ENCODE data around the gene RELN.

RELN gene

GRCh38 chr7:103668279-103668941, 321.0 kb downstream of the RELN start:
- no peak for TF ChIP-seq CTCF (IDR thresholded peaks at IDR 0.05)
- no peak for DNase-seq (ENCODE audit: low spot score)
- no peak overlapping the region for H3K27ac ChIP-seq
- no peak overlapping the region for H3K4me3 ChIP-seq

- H3K4me3 ChIP-seq = no peak overlapping the region
- no peak overlapping the region for H3K27ac ChIP-seq
- no peak for TF ChIP-seq CTCF (IDR thresholded peaks at IDR 0.05)
- DNase-seq (ENCODE audit: low spot score) = no peak
Measured at GRCh38 chr7:103666326-103666725, 323.1 kb downstream of the RELN start.

GRCh38 chr7:103664577-103664976, 324.9 kb downstream of the RELN start:
- no peak for TF ChIP-seq CTCF (IDR thresholded peaks at IDR 0.05)
- H3K4me3 ChIP-seq = no peak overlapping the region
- H3K27ac ChIP-seq = no peak overlapping the region
- DNase-seq (ENCODE audit: low spot score) = no peak

- TF ChIP-seq CTCF (IDR thresholded peaks at IDR 0.05) = no peak
- DNase-seq (ENCODE audit: low spot score) = no peak
- Histone ChIP-seq H3K27ac (no peak overlapping the region), H3K4me3 (no peak overlapping the region)
Measured at GRCh38 chr7:103660455-103661371, 328.7 kb downstream of the RELN start.

- no peak overlapping the region for H3K27ac ChIP-seq
- TF ChIP-seq CTCF (IDR thresholded peaks at IDR 0.05) = no peak
Measured at GRCh38 chr7:103658055-103659005, 331.1 kb downstream of the RELN start.

GRCh38 chr7:103657474-103657894, 332.0 kb downstream of the RELN start:
- no peak for TF ChIP-seq CTCF (IDR thresholded peaks at IDR 0.05)
- no peak overlapping the region for H3K4me3 ChIP-seq

More at GRCh38 chr7:103658055-103659005, 331.1 kb downstream of the RELN start:
- no peak for DNase-seq (ENCODE audit: low spot score)
- H3K4me3 ChIP-seq = no peak overlapping the region

More at GRCh38 chr7:103657474-103657894, 332.0 kb downstream of the RELN start:
- H3K27ac ChIP-seq = no peak overlapping the region
- DNase-seq (ENCODE audit: low spot score) = no peak
